Rectal smooth muscle tissue (tissue), 1 donor: ENCODE measurements around the gene PDE4D.
A peak's percentile ranks its signal among the peaks of the same experiment; 100 is the strongest.
"Not testable (repeated sequence)": the region's sequence is repeated elsewhere in the genome, so short reads cannot be mapped to it uniquely, and the experiment has no call there.

ENCODE experiments used
- H3K27ac ChIP-seq: one replicate; pipeline ENCODE4 v1.7.0; 2013; ENCODE audit warnings: low read depth, low read length, inconsistent platforms
- H3K27me3 ChIP-seq: one replicate; pipeline ENCODE4 v1.7.0; 2013; ENCODE audit warnings: low read length; ENCODE audit not compliant: control insufficient read depth, insufficient read depth
- H3K36me3 ChIP-seq: one replicate; pipeline ENCODE4 v1.7.0; 2013; ENCODE audit warnings: low read length; ENCODE audit not compliant: control insufficient read depth, insufficient read depth
- H3K4me1 ChIP-seq: one replicate; pipeline ENCODE4 v1.7.0; 2013; ENCODE audit warnings: low read length; ENCODE audit not compliant: control insufficient read depth, insufficient read depth
- H3K4me3 ChIP-seq: one replicate; pipeline ENCODE4 v1.7.0; 2013; ENCODE audit warnings: low read length
- H3K9ac ChIP-seq: one replicate; pipeline ENCODE4 v1.7.0; 2013; ENCODE audit warnings: low read length

Gene PDE4D

DNA sequence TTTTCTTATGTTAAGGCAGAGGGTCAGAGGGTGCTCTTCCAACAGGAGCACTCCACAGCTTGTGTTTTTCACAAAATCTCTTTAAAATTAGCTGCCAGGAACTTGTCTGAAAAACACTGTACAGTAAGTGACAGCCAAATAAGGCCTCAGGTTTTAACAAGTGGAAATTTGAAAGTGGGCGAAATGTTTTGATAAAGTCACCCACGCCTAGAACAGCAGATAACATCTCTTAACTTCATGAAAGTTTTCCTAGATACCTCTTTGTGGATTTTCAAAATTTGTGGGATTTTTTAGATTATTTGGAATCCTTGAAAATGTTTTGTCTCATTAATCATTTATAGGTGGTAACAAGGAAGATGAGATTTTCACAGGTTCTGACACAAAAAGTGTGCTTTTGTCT is 121.3 kb downstream of the PDE4D start:
- Histone ChIP-seq H3K36me3 (no peaks in the 10 kb centered on the region), H3K27ac (no peak overlapping the region), H3K4me3 (no peak overlapping the region), H3K9ac (no peak overlapping the region), H3K27me3 (no peaks in the 10 kb centered on the region), H3K4me1 (peaks cover 4% of the 10 kb centered on the region)

- Histone ChIP-seq H3K9ac (no peak overlapping the region), H3K4me1 (peaks cover 2% of the 10 kb centered on the region), H3K27ac (no peak overlapping the region), H3K4me3 (no peak overlapping the region), H3K27me3 (no peaks in the 10 kb centered on the region), H3K36me3 (no peaks in the 10 kb centered on the region)
These were observed 122.6 kb downstream of the PDE4D start for GRCh38 chr5:59770953-59771352.

- Histone ChIP-seq H3K9ac (no peak overlapping the region), H3K27ac (peak overlapping the region; percentile 78), H3K4me1 (peaks cover 10% of the 10 kb centered on the region), H3K4me3 (no peak overlapping the region), H3K36me3 (no peaks in the 10 kb centered on the region), H3K27me3 (no peaks in the 10 kb centered on the region)
These were observed 123.7 kb downstream of the PDE4D start for GRCh38 chr5:59769832-59770231.

GRCh38 chr5:59769041-59769360 is 124.5 kb downstream of the PDE4D start:
- H3K9ac ChIP-seq, result no peak overlapping the region
- H3K36me3 ChIP-seq, result no peaks in the 10 kb centered on the region
- peaks cover 10% of the 10 kb centered on the region for H3K4me1 ChIP-seq
- peak overlapping the region; percentile 62 for H3K4me3 ChIP-seq
- H3K27me3 ChIP-seq, result no peaks in the 10 kb centered on the region
- peak overlapping the region; percentile 78 for H3K27ac ChIP-seq

DNA sequence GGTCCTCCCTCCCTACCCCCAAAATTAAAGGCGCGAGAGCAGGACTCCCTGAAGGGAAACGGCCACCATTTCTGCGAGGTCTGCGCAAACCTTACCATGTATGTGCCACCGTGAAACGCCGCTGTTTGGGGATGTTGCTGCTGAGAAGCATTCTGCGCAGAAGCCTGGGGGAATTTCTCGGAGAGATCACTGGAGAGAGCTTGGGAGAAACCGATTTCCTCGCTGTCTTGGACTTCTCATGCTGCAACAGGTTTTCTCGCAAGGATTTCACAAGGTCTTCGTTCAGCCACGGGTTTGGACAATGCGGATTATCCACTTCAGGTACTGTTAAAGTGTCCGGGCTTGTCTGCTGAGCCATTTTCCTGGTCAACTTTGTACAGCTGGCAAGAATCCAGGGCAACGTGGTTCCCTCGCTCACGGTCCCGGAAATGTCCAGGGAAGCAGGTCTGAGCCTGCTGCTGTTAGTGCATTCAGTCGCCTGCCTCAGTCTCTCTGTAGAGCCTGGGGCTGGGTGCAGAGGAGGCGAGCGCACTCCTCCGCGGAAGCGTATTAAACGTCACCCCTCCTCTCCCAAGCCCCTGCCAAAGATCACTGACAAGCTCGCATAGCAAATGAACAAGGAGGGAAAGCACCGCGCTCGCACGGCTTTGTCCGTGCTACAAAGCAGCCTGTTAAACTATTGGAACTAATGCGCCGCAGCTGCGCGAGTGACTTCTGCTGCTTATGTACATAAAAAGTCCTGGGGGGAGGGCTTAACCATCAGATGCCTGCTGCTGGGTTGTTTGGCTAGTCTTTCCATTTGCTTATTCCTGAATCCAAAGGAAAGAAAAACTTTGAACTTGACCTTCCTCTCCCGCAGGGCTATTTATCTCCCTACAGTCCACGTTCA is 125.1 kb downstream of the PDE4D start:
- no peaks in the 10 kb centered on the region for H3K36me3 ChIP-seq
- H3K9ac ChIP-seq, result peak overlapping the region; percentile 16
- peak overlapping the region; percentile 62 for H3K4me3 ChIP-seq
- no peaks in the 10 kb centered on the region for H3K27me3 ChIP-seq
- peaks cover 13% of the 10 kb centered on the region for H3K4me1 ChIP-seq
- peak overlapping the region; percentile 78 for H3K27ac ChIP-seq

DNA sequence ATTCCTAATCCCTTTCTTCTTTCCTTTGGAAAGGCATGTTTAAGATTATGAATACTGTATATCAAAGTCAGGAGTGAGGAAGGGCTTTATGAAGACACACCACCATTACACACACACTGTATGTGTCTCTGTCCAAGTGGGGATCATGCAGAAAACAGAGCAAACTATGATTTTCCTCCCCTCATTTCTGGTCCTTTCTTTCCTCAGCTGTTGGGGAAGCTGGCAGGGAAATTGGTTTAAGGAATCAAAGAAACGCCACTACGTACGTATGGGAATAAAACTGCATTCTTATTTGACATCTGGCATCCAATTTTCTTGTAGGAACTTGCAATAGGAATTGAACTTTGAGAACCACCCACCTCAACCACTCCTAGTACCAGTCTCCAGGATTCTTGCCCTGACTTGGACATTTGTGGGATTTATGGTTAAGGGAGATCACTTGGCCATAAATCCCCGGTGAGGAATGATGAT is 125.8 kb downstream of the PDE4D start:
- no peaks in the 10 kb centered on the region for H3K27me3 ChIP-seq
- H3K4me3 ChIP-seq, result peak overlapping the region; percentile 62
- no peaks in the 10 kb centered on the region for H3K36me3 ChIP-seq
- H3K27ac ChIP-seq, result peak overlapping the region; percentile 78
- peak overlapping the region; percentile 16 for H3K9ac ChIP-seq
- H3K4me1 ChIP-seq, result peaks cover 13% of the 10 kb centered on the region

- Histone ChIP-seq H3K4me1 (peaks cover 13% of the 10 kb centered on the region), H3K27ac (peak overlapping the region; percentile 78), H3K27me3 (no peaks in the 10 kb centered on the region), H3K4me3 (peak overlapping the region; percentile 62), H3K36me3 (no peaks in the 10 kb centered on the region), H3K9ac (no peak overlapping the region)
These were observed 126.3 kb downstream of the PDE4D start for GRCh38 chr5:59767211-59767605.

DNA sequence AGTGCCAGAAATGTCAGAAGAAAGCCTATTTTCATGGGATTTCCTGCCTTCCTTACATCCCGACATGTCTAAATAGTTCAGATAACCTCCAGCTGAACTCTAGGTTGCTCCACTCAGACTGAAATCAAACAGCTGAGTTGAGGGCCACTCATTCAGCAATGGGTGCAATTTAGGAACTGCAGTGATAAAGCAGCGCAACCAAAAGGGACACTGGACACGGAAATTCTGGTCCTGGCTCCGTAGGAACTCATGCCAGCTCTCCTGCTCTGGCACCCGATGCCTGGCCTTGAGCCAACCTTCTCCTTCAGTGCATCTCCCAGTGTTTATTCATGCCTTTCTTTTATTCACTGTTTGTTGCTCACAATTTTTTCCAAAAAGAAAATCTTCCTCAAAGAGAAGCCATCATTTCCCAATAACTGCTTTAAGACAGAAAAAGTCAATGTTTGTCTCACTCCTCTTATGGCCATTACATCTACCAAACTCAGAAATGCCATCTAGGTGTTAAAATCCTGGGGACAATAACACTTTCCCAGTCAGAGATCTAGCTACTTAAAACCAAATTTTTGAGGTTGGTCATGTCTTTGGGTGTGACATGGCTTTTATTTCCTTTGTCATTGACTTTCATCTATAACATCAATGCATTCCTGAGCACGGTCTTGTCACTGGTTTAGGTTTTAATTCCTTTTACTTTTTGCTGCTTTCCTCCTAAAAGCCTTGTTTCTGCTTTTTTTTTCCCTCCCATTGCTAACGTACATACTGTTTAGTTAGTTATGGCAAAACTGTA is 126.9 kb downstream of the PDE4D start:
- Histone ChIP-seq H3K36me3 (no peaks in the 10 kb centered on the region), H3K9ac (no peak overlapping the region), H3K4me1 (peaks cover 13% of the 10 kb centered on the region), H3K4me3 (peak overlapping the region; percentile 62), H3K27me3 (no peaks in the 10 kb centered on the region), H3K27ac (peak overlapping the region; percentile 78)

DNA sequence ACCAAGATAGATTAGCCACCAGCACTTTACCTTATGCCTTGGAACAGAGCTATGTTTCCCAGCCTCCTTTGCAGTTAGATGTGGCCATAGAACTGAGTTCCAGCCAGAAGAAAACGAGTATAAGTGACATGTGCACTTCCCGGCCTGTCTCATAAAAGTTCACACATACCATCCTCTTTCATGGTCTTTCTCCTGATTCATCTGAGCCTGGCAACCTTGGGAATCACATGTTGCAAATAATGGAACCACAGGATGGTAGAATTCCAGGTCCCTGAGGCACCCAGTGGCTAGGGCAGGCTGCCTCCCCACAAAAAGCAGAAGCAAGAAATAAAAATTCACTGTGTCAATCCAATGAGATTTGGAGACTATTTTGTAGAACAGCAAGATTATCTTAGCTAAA is 128.1 kb downstream of the PDE4D start:
- peak overlapping the region; percentile 61 for H3K27ac ChIP-seq
- no peaks in the 10 kb centered on the region for H3K27me3 ChIP-seq
- H3K4me3 ChIP-seq, result peak overlapping the region; percentile 41
- no peak overlapping the region for H3K9ac ChIP-seq
- no peaks in the 10 kb centered on the region for H3K36me3 ChIP-seq
- peaks cover 18% of the 10 kb centered on the region for H3K4me1 ChIP-seq

DNA sequence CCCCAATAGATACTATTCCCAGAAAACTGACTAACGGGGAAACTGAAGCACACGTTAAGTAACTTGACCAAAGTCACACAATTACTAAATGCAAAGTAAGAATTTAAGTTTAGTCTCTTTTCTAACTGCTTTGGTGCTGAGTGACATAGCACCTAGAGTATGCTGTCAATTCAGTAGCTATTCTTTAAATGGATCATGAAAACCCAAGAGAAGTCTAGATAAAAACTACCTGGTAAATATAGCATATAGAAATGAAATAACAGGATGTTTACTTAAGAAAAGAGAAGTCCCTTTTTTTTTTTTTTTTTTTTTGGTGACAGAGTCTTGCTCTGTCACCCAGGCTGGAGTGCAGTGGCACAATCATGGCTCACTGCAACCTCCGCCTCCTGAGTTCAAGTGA is 129.2 kb downstream of the PDE4D start:
- H3K4me3 ChIP-seq, result no peak overlapping the region
- H3K27ac ChIP-seq, result no peak overlapping the region
- H3K4me1 ChIP-seq, result peaks cover 16% of the 10 kb centered on the region
- no peak overlapping the region for H3K9ac ChIP-seq
- H3K27me3 ChIP-seq, result no peaks in the 10 kb centered on the region
- no peaks in the 10 kb centered on the region for H3K36me3 ChIP-seq

GRCh38 chr5:59763541-59763940 is 130.0 kb downstream of the PDE4D start:
- Histone ChIP-seq H3K4me3 (peak overlapping the region; percentile 25), H3K27me3 (no peaks in the 10 kb centered on the region), H3K36me3 (no peaks in the 10 kb centered on the region), H3K27ac (no peak overlapping the region), H3K4me1 (peaks cover 16% of the 10 kb centered on the region), H3K9ac (no peak overlapping the region)

GRCh38 chr5:59762232-59762631 is 131.3 kb downstream of the PDE4D start:
- not testable (repeated sequence) for H3K4me3 ChIP-seq, H3K36me3 ChIP-seq, H3K27me3 ChIP-seq, H3K27ac ChIP-seq, H3K9ac ChIP-seq
- peaks cover 22% of the 10 kb centered on the region for H3K4me1 ChIP-seq
